Trophoblast cell (in vitro differentiated cells and primary cell): Measurements from ENCODE around the gene ERP29.
"Not testable (repeated sequence)": the region's sequence is repeated elsewhere in the genome, so short reads cannot be mapped to it uniquely, and the experiment has no call there.

Experiments
- DNase-seq, 2 donors: peaks; one replicate each; pipeline ENCODE4 v3.0.0-alpha.2; 2016
- H2AFZ ChIP-seq: 2 replicates; pipeline ENCODE4 v1.6.1; 2013; ENCODE audit warnings: low read length, moderate library complexity, mild to moderate bottlenecking; ENCODE audit not compliant: insufficient read depth, poor library complexity
- H2AK5ac ChIP-seq: 2 replicates; pipeline ENCODE4 v1.6.1; 2013; ENCODE audit warnings: mild to moderate bottlenecking, low read length
- H2BK120ac ChIP-seq: 2 replicates; pipeline ENCODE4 v1.6.1; 2013; ENCODE audit warnings: low read length, mild to moderate bottlenecking, moderate library complexity; ENCODE audit not compliant: insufficient read depth, poor library complexity
- H2BK12ac ChIP-seq: 2 replicates; pipeline ENCODE4 v1.6.1; 2013; ENCODE audit warnings: mild to moderate bottlenecking, low read length, moderate library complexity
- H2BK5ac ChIP-seq: 2 replicates; pipeline ENCODE4 v1.6.1; 2013; ENCODE audit warnings: low read length, low read depth, moderate library complexity, mild to moderate bottlenecking; ENCODE audit not compliant: poor library complexity
- H3K14ac ChIP-seq: 2 replicates; pipeline ENCODE4 v1.6.1; 2013; ENCODE audit warnings: mild to moderate bottlenecking, low read length
- H3K18ac ChIP-seq: 2 replicates; pipeline ENCODE4 v1.6.1; 2013; ENCODE audit warnings: mild to moderate bottlenecking, low read length
- H3K23ac ChIP-seq: 2 replicates; pipeline ENCODE4 v1.6.1; 2013; ENCODE audit warnings: low read length
- H3K27ac ChIP-seq: 2 replicates; pipeline ENCODE4 v1.5.1; 2013; ENCODE audit warnings: low read depth, mild to moderate bottlenecking, inconsistent platforms, low read length, moderate library complexity
- H3K27me3 ChIP-seq: 2 replicates; pipeline ENCODE4 v1.6.1; 2013; ENCODE audit warnings: inconsistent platforms, mild to moderate bottlenecking, low read length, moderate library complexity; ENCODE audit not compliant: insufficient read depth
- H3K36me3 ChIP-seq, 2 experiments: 1 replicate in 1 of 2; 2 replicates in 1 of 2; pipeline ENCODE4 v1.6.1; 2013; ENCODE audit warnings: low read length in 2 of 2, mild to moderate bottlenecking in 2 of 2, moderate library complexity in 1 of 2; ENCODE audit not compliant: insufficient read depth in 2 of 2, control insufficient read depth in 1 of 2
- H3K4ac ChIP-seq: 2 replicates; pipeline ENCODE4 v1.6.1; 2013; ENCODE audit warnings: low read depth, mild to moderate bottlenecking, low read length, moderate library complexity
- H3K4me1 ChIP-seq, 2 experiments: 1 replicate in 1 of 2; 2 replicates in 1 of 2; pipeline ENCODE4 v1.6.1; 2013; ENCODE audit warnings: low read length in 2 of 2, mild to moderate bottlenecking in 2 of 2, moderate library complexity in 1 of 2; ENCODE audit not compliant: insufficient read depth in 2 of 2, control insufficient read depth in 1 of 2
- H3K4me2 ChIP-seq: 2 replicates; pipeline ENCODE4 v1.6.1; 2013; ENCODE audit warnings: inconsistent platforms, mild to moderate bottlenecking, low read length, moderate library complexity
- H3K4me3 ChIP-seq: 2 replicates; pipeline ENCODE4 v1.5.1; 2013; ENCODE audit warnings: mild to moderate bottlenecking, low read depth, low read length, inconsistent platforms
- H3K79me1 ChIP-seq: one replicate; pipeline ENCODE4 v1.6.1; 2013; ENCODE audit warnings: low read length
- H3K79me2 ChIP-seq: 2 replicates; pipeline ENCODE4 v1.6.1; 2013; ENCODE audit warnings: low read length, mild to moderate bottlenecking; ENCODE audit not compliant: control insufficient read depth, insufficient read depth, poor library complexity
- H3K9ac ChIP-seq: 2 replicates; pipeline ENCODE4 v1.6.1; 2013; ENCODE audit warnings: mild to moderate bottlenecking, low read length
- H3K9me3 ChIP-seq: 2 replicates; pipeline ENCODE4 v1.6.1; 2013; ENCODE audit warnings: low read depth, mild to moderate bottlenecking, control low read depth, inconsistent platforms, low read length; ENCODE audit not compliant: insufficient read depth
- H4K12ac ChIP-seq: 2 replicates; pipeline ENCODE4 v1.6.1; 2013; ENCODE audit warnings: low read depth, mild to moderate bottlenecking, low read length, moderate library complexity
- H4K8ac ChIP-seq: 2 replicates; pipeline ENCODE4 v1.6.1; 2013; ENCODE audit warnings: low read depth, mild to moderate bottlenecking, low read length, moderate library complexity
- H4K91ac ChIP-seq: one replicate; pipeline ENCODE4 v1.6.1; 2013; ENCODE audit warnings: low read depth, mild to moderate bottlenecking, low read length, moderate library complexity
- WGBS: extraction: QIAGEN DNeasy Blood & Tissue Kit; methylation state at CpG from one replicate; pipeline ENCODE4 v1.1.7; 2013; ENCODE audit warnings: missing lambda C conversion rate; ENCODE audit not compliant: insufficient read length, insufficient coverage; ENCODE audit errors: extremely low coverage; 5-methylcytosine and 5-hydroxymethylcytosine counted together

ERP29 gene

DNA sequence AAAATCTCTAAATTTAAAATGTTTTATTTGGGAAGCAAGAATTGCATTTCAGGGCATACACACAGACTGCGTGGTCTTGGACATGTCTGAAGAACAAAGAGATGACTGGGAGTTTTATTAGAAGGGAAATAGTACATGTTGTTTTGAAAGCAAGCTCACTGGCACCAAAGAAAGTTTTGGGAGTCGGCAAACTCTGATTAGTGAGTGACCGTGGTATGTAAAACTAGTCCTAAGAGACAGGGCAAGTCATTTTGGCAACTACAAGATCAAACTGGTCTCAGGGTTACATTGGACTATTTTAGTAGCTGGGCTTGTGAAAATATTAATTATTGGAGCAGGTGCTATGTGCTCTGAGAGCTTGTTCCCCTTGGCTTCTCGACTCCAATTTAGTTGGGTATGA is 15.2 kb upstream of the ERP29 start:
- Histone ChIP-seq H4K8ac (no peak overlapping the region), H3K4me3 (no peak overlapping the region), H3K4me2 (no peak overlapping the region), H3K79me2 (no peaks in the 10 kb centered on the region), H3K18ac (no peak overlapping the region), H2BK120ac (no peak overlapping the region), H3K9ac (no peak overlapping the region), H2BK5ac (no peak overlapping the region), H4K91ac (no peak overlapping the region), H3K4me1 (peaks cover 0 to 4% of the 10 kb centered on the region in 2 experiments), H3K9me3 (no peaks in the 10 kb centered on the region), H3K23ac (no peak overlapping the region), H3K14ac (no peak overlapping the region), H3K79me1 (no peaks in the 10 kb centered on the region), H3K27ac (no peak overlapping the region), H2BK12ac (no peak overlapping the region), H2AK5ac (no peak overlapping the region), H3K27me3 (no peaks in the 10 kb centered on the region), H2AFZ (no peak overlapping the region), H3K36me3 (peaks cover 0 to 1% of the 10 kb centered on the region in 2 experiments), H4K12ac (no peak overlapping the region), H3K4ac (no peak overlapping the region)
- no peak for DNase-seq
- WGBS, result no CpG with 5 or more reads among the region's 4 CpGs

- H3K9me3 ChIP-seq, H4K8ac ChIP-seq, H3K18ac ChIP-seq, DNase-seq, H3K36me3 ChIP-seq, H2AFZ ChIP-seq, H4K91ac ChIP-seq, H4K12ac ChIP-seq, H3K4me3 ChIP-seq, H3K9ac ChIP-seq, H2BK5ac ChIP-seq, H2BK120ac ChIP-seq, H3K27me3 ChIP-seq, H3K79me2 ChIP-seq, H3K79me1 ChIP-seq, H3K14ac ChIP-seq, H3K23ac ChIP-seq, H2AK5ac ChIP-seq, H3K4me1 ChIP-seq, H3K27ac ChIP-seq, H2BK12ac ChIP-seq, H3K4me2 ChIP-seq, H3K4ac ChIP-seq: not testable (repeated sequence)
- WGBS, result no CpG with 5 or more reads among the region's 9 CpGs
Observed at GRCh38 chr12:111999129-111999528, 14.1 kb upstream of the ERP29 start.

DNA sequence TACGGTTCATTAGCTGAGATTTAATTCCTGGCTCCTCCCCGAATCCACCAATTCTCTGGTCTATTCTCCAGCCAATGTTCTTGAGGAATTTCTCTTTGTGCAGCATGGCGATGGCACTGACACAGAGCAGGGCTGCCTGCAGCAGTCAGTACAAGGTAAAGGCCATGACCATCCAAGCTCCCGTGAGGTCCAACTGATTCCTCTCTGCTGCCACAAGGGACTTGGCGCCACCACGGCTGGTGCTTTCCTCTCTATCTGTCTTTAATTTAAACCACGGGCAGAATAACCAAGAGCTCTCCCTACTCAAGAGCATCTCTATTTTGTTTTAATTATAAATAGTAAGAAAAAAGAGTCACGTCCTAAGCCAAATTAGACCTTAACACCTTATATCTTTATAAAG is 12.4 kb upstream of the ERP29 start:
- no CpG with 5 or more reads among the region's 8 CpGs for WGBS
- DNase-seq, result no peak

DNA sequence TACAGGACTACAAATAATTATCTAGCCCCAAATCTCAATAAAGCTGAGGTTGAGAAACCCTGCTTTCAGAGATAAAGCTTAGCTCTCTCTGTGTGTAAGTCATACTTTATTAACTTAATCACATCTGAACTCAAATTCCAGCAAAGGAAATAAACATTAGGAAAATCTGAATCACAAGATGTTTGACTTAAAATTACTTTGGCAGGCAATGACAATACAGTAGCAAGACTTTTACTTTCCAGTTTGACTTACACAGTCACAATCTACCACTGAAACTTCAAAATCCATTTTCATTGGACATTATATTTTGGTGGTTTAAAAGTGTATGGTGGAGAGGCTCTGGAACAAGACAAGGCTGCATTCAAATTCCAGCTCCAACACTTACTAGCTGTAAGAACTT is 11.7 kb upstream of the ERP29 start:
- no peak overlapping the region for H4K8ac ChIP-seq
- no peaks in the 10 kb centered on the region for H3K27me3 ChIP-seq
- H4K12ac ChIP-seq, result no peak overlapping the region
- H2BK5ac ChIP-seq, result no peak overlapping the region
- no peak overlapping the region for H3K27ac ChIP-seq
- H3K4ac ChIP-seq, result no peak overlapping the region
- H4K91ac ChIP-seq, result no peak overlapping the region
- H3K79me1 ChIP-seq, result no peaks in the 10 kb centered on the region
- no peaks in the 10 kb centered on the region for H3K79me2 ChIP-seq
- H3K4me2 ChIP-seq, result no peak overlapping the region
- H2AFZ ChIP-seq, result no peak overlapping the region
- H3K36me3 ChIP-seq, result peaks cover 0 to 1% of the 10 kb centered on the region in 2 experiments
- H3K14ac ChIP-seq, result no peak overlapping the region
- no peak for DNase-seq
- H3K4me1 ChIP-seq, result no peaks in the 10 kb centered on the region
- no peak overlapping the region for H2BK12ac ChIP-seq
- H2BK120ac ChIP-seq, result no peak overlapping the region
- no peaks in the 10 kb centered on the region for H3K9me3 ChIP-seq
- no peak overlapping the region for H3K9ac ChIP-seq
- H3K23ac ChIP-seq, result no peak overlapping the region
- no peak overlapping the region for H3K4me3 ChIP-seq
- no peak overlapping the region for H2AK5ac ChIP-seq
- H3K18ac ChIP-seq, result no peak overlapping the region

More for the DNA sequence above, 12.4 kb upstream of the ERP29 start:
- Histone ChIP-seq H4K12ac (no peak overlapping the region), H2AFZ (no peak overlapping the region), H3K9me3 (no peaks in the 10 kb centered on the region), H3K4me1 (no peaks in the 10 kb centered on the region), H3K14ac (no peak overlapping the region), H2BK5ac (no peak overlapping the region), H3K9ac (no peak overlapping the region), H2BK12ac (no peak overlapping the region), H3K79me2 (no peaks in the 10 kb centered on the region), H3K27me3 (no peaks in the 10 kb centered on the region), H2BK120ac (no peak overlapping the region), H3K18ac (no peak overlapping the region), H3K4ac (no peak overlapping the region), H3K36me3 (peaks cover 0 to 1% of the 10 kb centered on the region in 2 experiments), H3K4me2 (no peak overlapping the region), H2AK5ac (no peak overlapping the region), H3K23ac (no peak overlapping the region), H3K4me3 (no peak overlapping the region), H3K27ac (no peak overlapping the region), H4K8ac (no peak overlapping the region), H3K79me1 (no peaks in the 10 kb centered on the region), H4K91ac (no peak overlapping the region)
